ENCODE measurements around the gene ERG. TPM values are rescaled to one million over a fixed set of nuclear protein-coding genes. Genes with fewer than 3 reads are reported as not detected.

Gene ERG
- total and polyA plus RNA-seq, 2 donors from 2014 or later: 6.6 to 29.6 TPM

GRCh38 chr21:38367646-38368045 is 130.6 kb downstream of the ERG start:
- no peak for TF ChIP-seq CTCF (IDR thresholded peaks at IDR 0.05; ENCODE audit: borderline replicate concordance, extremely low read depth, insufficient read depth)
- H3K4me3 ChIP-seq (ENCODE audit: low read length in 3 of 3): no peak overlapping the region
- no peak overlapping the region for H3K27ac ChIP-seq (ENCODE audit: low read depth in 2 of 2, low read length in 2 of 2)
- no peaks in the 10 kb centered on the region for H3K27me3 ChIP-seq (ENCODE audit: control insufficient read depth, insufficient read depth, low read length)
- no peaks in the 10 kb centered on the region for H3K4me1 ChIP-seq (ENCODE audit: control insufficient read depth in 2 of 3, insufficient read depth in 2 of 3, low read depth in 1 of 3, low read length in 3 of 3)
- DNase-seq (no peak), FAIRE-seq (no peak)
- H3K9ac ChIP-seq (ENCODE audit: low read length in 3 of 3): no peak overlapping the region
- no peaks in the 10 kb centered on the region for H3K9me3 ChIP-seq (ENCODE audit: control insufficient read depth in 2 of 3, insufficient read depth in 1 of 3, low read length in 3 of 3)
- H3K36me3 ChIP-seq (ENCODE audit: control insufficient read depth in 2 of 3, insufficient read depth in 3 of 3, low read length in 3 of 3): no peaks in the 10 kb centered on the region
- intact Hi-C loops (cut with DNase I): no loop called here

GRCh38 chr21:38365521-38365920 is 132.8 kb downstream of the ERG start:
- intact Hi-C loops (cut with DNase I): no loop called here
- Histone ChIP-seq H3K9me3 (ENCODE audit: control insufficient read depth in 2 of 3, insufficient read depth in 1 of 3, low read length in 3 of 3) (no peaks in the 10 kb centered on the region), H3K36me3 (ENCODE audit: control insufficient read depth in 2 of 3, insufficient read depth in 3 of 3, low read length in 3 of 3) (no peaks in the 10 kb centered on the region), H3K27me3 (ENCODE audit: control insufficient read depth, insufficient read depth, low read length) (no peaks in the 10 kb centered on the region), H3K9ac (ENCODE audit: low read length in 3 of 3) (no peak overlapping the region), H3K4me1 (ENCODE audit: control insufficient read depth in 2 of 3, insufficient read depth in 2 of 3, low read depth in 1 of 3, low read length in 3 of 3) (no peaks in the 10 kb centered on the region), H3K27ac (ENCODE audit: low read depth in 2 of 2, low read length in 2 of 2) (no peak overlapping the region), H3K4me3 (ENCODE audit: low read length in 3 of 3) (no peak overlapping the region)
- FAIRE-seq: no peak
- DNase-seq: no peak
- TF ChIP-seq CTCF (IDR thresholded peaks at IDR 0.05; ENCODE audit: borderline replicate concordance, extremely low read depth, insufficient read depth): no peak

- Histone ChIP-seq H3K4me3 (ENCODE audit: low read length in 3 of 3) (no peak overlapping the region), H3K9ac (ENCODE audit: low read length in 3 of 3) (no peak overlapping the region), H3K27me3 (ENCODE audit: control insufficient read depth, insufficient read depth, low read length) (no peaks in the 10 kb centered on the region), H3K4me1 (ENCODE audit: control insufficient read depth in 2 of 3, insufficient read depth in 2 of 3, low read depth in 1 of 3, low read length in 3 of 3) (no peaks in the 10 kb centered on the region), H3K27ac (ENCODE audit: low read depth in 2 of 2, low read length in 2 of 2) (no peak overlapping the region), H3K9me3 (ENCODE audit: control insufficient read depth in 2 of 3, insufficient read depth in 1 of 3, low read length in 3 of 3) (no peaks in the 10 kb centered on the region), H3K36me3 (ENCODE audit: control insufficient read depth in 2 of 3, insufficient read depth in 3 of 3, low read length in 3 of 3) (no peaks in the 10 kb centered on the region)
- DNase-seq (no peak), FAIRE-seq (no peak)
- intact Hi-C loops (cut with DNase I): no loop called here
- no peak for TF ChIP-seq CTCF (IDR thresholded peaks at IDR 0.05; ENCODE audit: borderline replicate concordance, extremely low read depth, insufficient read depth)
These were observed 134.6 kb downstream of the ERG start for GRCh38 chr21:38363693-38364092.

GRCh38 chr21:38361324-38361723 is 137.0 kb downstream of the ERG start:
- no peaks in the 10 kb centered on the region for H3K9me3 ChIP-seq (ENCODE audit: control insufficient read depth in 2 of 3, insufficient read depth in 1 of 3, low read length in 3 of 3)
- no peaks in the 10 kb centered on the region for H3K4me1 ChIP-seq (ENCODE audit: control insufficient read depth in 2 of 3, insufficient read depth in 2 of 3, low read depth in 1 of 3, low read length in 3 of 3)
- no peaks in the 10 kb centered on the region for H3K27me3 ChIP-seq (ENCODE audit: control insufficient read depth, insufficient read depth, low read length)
- FAIRE-seq (no peak), DNase-seq (no peak)
- no peak for TF ChIP-seq CTCF (IDR thresholded peaks at IDR 0.05; ENCODE audit: borderline replicate concordance, extremely low read depth, insufficient read depth)
- no peak overlapping the region for H3K4me3 ChIP-seq (ENCODE audit: low read length in 3 of 3)
- H3K27ac ChIP-seq (ENCODE audit: low read depth in 2 of 2, low read length in 2 of 2): no peak overlapping the region
- intact Hi-C loops (cut with DNase I): no loop called here
- H3K9ac ChIP-seq (ENCODE audit: low read length in 3 of 3): no peak overlapping the region
- H3K36me3 ChIP-seq (ENCODE audit: control insufficient read depth in 2 of 3, insufficient read depth in 3 of 3, low read length in 3 of 3): no peaks in the 10 kb centered on the region
